ENCODE measurements around the gene SFSWAP. TPM values are rescaled to one million over a fixed set of nuclear protein-coding genes. Genes with fewer than 3 reads are reported as not detected.

The SFSWAP gene
- total and polyA plus RNA-seq, 10 donors = 19.5 to 74.4 (median 58.8) TPM

GRCh38 chr12:131673888-131674257, 37.0 kb upstream of the SFSWAP start:
- 80 to 89% (median 82%) methylated on average over 7 of the region's 7 CpGs for WGBS, 5 donors
- intact Hi-C loops (cut with DNase I; ENCODE audit: low total_unique reads) = no loop called here
- Histone ChIP-seq H3K4me3 (no peak overlapping the region), H3K27ac (peak overlapping the region in 1 of 8 donors; percentile 44), H3K9me3 (peaks cover 0 to 11% (median 6%) of the 10 kb centered on the region in 8 donors), H3K4me1 (no peaks in the 10 kb centered on the region), H3K36me3 (no peaks in the 10 kb centered on the region), H3K27me3 (replicated peaks in 1 of 7) (peaks cover 0 to 46% (median 0%) of the 10 kb centered on the region in 7 donors)
- TF ChIP-seq CTCF (IDR thresholded peaks at IDR 0.05 in 8 of 11, conservative IDR thresholded peaks at IDR 0.05 in 3 of 11) = no peak
- no peak for TF ChIP-seq POLR2AphosphoS5 (IDR thresholded peaks at IDR 0.05)
- no peak for TF ChIP-seq POLR2A (IDR thresholded peaks at IDR 0.05)
- no peak for DNase-seq

GRCh38 chr12:131674373-131674772, 36.5 kb upstream of the SFSWAP start:
- Histone ChIP-seq H3K4me1 (no peaks in the 10 kb centered on the region), H3K27me3 (replicated peaks in 1 of 7) (peaks cover 0 to 48% (median 0%) of the 10 kb centered on the region in 7 donors), H3K9me3 (peaks cover 0 to 11% (median 6%) of the 10 kb centered on the region in 8 donors), H3K36me3 (no peaks in the 10 kb centered on the region), H3K27ac (no peak overlapping the region), H3K4me3 (no peak overlapping the region)
- DNase-seq = no peak
- intact Hi-C loops (cut with DNase I; ENCODE audit: low total_unique reads) = no loop called here
- 90 to 97% (median 93%) methylated on average over 6 of the region's 6 CpGs for WGBS, 5 donors
- TF ChIP-seq CTCF (IDR thresholded peaks at IDR 0.05 in 8 of 11, conservative IDR thresholded peaks at IDR 0.05 in 3 of 11) (no peak), POLR2A (IDR thresholded peaks at IDR 0.05) (no peak), POLR2AphosphoS5 (IDR thresholded peaks at IDR 0.05) (no peak)

- WGBS, 5 donors = 79 to 90% (median 86%) methylated on average over 15 to 21 of the region's 21 CpGs
Observed at GRCh38 chr12:131675126-131676080, 35.5 kb upstream of the SFSWAP start.

More at GRCh38 chr12:131675126-131676080, 35.5 kb upstream of the SFSWAP start:
- H3K27ac ChIP-seq = no peak overlapping the region
- DNase-seq = peak; percentile 64
- H3K9me3 ChIP-seq = peaks cover 0 to 11% (median 6%) of the 10 kb centered on the region in 8 donors
- TF ChIP-seq CTCF (IDR thresholded peaks at IDR 0.05 in 8 of 11, conservative IDR thresholded peaks at IDR 0.05 in 3 of 11) = no peak
- H3K36me3 ChIP-seq = no peaks in the 10 kb centered on the region
- peaks cover 0 to 45% (median 0%) of the 10 kb centered on the region in 7 donors for H3K27me3 ChIP-seq (replicated peaks in 1 of 7)
- no peak overlapping the region for H3K4me3 ChIP-seq
- intact Hi-C loops (cut with DNase I; ENCODE audit: low total_unique reads) = no loop called here
- H3K4me1 ChIP-seq = no peaks in the 10 kb centered on the region

Measured in spleen (tissue), 11 donors.